T-helper 1 cell (primary cell): ENCODE measurements around the gene MRPS22.
A peak's percentile ranks its signal among the peaks of the same experiment; 100 is the strongest.
"Not testable (repeated sequence)": the region's sequence is repeated elsewhere in the genome, so short reads cannot be mapped to it uniquely, and the experiment has no call there.

Source experiments
- DNase-seq, 5 donors: peaks; one replicate each; pipeline ENCODE4 v3.0.0-alpha.2; 2012 to 2020

The MRPS22 gene

GRCh38 chr3:139339219-139339906 lies 4.5 kb upstream of the MRPS22 start:
- no peak for DNase-seq

DNA sequence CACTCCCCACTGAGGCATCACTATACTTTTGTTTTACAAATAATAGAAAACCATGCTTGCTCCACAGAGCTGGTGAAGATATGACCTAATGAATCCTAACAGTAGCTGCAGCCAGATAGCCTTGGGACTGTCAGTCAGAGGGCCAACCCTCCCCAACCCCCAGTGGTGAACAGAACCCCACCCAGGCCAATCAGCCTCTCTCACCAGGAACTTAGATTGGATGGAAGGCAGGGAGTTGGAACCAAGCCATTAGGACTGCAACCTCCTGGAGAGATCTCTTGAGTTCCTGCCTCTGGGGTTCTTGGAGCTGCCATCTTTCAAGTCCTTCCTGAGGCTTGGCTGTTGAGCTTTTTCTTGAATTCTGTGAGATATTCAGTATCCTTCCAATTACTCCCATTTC lies 3.0 kb upstream of the MRPS22 start:
- no peak for DNase-seq

GRCh38 chr3:139342054-139342453 lies 1.8 kb upstream of the MRPS22 start:
- no peak for DNase-seq

- DNase-seq = no peak
These were observed 3.0 kb downstream of the MRPS22 start for GRCh38 chr3:139346771-139347170.

DNA sequence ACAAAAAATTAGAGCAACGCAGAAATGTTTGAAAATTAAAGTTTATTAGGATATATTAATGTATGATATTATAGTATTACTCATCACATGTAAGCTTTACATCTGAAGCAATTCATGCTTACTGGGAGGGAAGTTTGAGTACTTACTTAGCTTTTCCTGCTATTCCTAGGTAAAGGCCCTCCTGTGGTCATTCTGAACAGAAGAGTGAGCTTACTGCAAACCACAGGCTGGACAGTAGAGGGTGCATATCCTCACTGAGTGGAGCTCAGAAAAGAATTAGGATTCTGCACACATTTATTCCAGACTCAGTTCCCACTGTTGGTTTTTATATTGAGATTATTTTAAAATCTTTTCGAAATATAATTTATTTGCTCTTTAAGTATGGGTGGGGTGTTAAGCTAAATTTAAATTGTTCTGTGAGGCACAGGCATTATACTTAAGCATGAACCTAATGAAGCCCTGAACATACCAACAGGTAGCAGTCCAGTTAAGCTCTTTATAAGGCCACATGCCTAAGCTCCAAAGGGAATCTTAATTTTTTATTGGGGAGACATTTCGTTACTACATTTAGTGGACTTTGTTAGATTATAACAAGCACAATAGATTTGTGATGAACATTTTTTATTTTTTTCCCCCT lies 10.2 kb downstream of the MRPS22 start:
- DNase-seq = no peak

GRCh38 chr3:139354661-139355060 lies 10.8 kb downstream of the MRPS22 start:
- no peak for DNase-seq

GRCh38 chr3:139355476-139355875 lies 11.7 kb downstream of the MRPS22 start:
- DNase-seq = no peak

GRCh38 chr3:139355891-139356290 lies 12.1 kb downstream of the MRPS22 start:
- DNase-seq = no peak

DNA sequence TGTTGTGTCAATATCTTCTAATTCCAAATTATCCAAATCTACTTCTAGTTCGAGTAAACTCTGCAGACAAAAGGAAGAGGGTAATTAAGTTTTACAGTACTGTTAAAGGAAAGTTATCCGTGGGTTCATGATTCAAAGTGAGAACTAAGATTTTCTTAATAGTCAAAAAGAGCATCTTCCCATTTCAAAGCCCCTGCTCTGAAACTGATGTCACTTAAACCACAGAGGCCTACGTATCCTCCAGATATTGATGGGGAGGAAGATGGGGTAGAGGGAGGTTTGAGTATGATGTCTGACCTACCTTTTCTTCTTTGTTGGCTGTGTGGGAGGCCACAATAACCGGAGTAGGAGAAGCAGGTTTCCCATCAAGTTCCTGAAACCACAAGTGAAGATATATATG lies 14.1 kb downstream of the MRPS22 start:
- DNase-seq = peak in 1 of 5 donors; percentile 51

- DNase-seq = no peak
These were observed 15.2 kb downstream of the MRPS22 start for GRCh38 chr3:139358841-139359562.

GRCh38 chr3:139361276-139361675 lies 17.5 kb downstream of the MRPS22 start:
- DNase-seq = no peak

DNA sequence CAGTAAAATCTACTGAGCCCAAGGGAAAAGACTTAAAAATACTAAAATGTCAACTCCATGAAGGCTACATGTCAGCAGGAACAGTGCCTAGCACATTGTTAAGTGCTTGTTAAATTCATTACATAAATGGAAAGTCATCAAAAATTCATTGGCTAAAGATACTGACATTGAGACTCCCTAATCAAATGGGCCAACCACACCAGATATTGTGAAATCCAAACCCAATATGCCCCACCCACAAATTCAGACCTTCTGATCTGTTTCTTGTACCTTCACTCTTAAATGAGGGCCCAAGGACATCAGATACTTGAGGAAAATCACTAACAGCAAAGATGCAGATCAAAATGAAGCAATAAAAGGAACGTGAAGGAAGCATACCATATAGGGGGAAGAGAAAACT lies 20.7 kb downstream of the MRPS22 start:
- no peak for DNase-seq

DNA sequence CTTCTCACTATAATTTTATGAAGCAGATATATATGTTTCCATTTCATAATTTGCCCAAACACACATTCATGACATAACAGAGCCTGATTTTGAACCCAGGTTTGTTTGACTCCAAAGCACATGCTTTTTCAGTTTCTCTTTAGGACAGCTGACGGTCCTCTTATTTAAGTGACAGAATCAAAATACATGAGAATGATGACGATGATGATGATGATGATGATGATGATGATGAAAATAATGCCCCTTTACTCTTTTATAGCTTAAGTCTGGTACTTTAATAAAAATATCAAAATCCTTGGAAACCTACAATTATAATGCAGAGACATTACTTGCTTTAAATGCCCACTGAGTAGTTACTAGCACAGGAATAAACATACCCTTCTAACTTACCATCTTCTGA lies 30.3 kb downstream of the MRPS22 start:
- no peak for DNase-seq

- no peak for DNase-seq
These were observed 33.6 kb downstream of the MRPS22 start for GRCh38 chr3:139377378-139377777.

DNA sequence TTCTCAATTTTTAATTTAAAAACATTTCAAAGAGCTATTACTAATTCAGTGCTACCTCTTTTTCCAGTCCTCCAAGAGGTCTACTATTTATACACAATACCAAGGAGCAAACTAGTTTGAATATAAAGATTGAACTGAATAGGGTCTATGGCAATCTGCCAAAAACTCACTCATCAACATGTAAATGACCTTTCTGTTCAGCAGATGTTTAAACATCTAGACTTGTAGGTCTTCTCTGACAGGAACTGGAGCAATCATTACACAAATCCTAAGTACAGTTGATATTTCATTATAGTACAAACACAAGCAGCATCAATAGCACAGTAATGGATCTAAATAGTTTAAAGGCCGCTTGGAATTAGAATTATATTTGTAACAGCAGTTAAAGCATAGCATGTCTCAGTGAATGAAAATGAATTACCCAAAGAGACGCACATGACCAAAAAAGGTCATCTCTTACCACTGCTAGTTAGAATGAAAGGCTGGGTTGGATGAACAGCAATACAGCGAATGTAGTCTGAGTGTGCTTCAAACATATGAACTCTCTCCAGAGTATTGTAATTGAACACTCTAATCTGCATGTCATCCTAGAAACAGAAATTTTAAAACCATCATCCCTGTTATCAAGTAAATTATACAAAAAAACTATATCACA lies 34.9 kb downstream of the MRPS22 start:
- DNase-seq = no peak

DNA sequence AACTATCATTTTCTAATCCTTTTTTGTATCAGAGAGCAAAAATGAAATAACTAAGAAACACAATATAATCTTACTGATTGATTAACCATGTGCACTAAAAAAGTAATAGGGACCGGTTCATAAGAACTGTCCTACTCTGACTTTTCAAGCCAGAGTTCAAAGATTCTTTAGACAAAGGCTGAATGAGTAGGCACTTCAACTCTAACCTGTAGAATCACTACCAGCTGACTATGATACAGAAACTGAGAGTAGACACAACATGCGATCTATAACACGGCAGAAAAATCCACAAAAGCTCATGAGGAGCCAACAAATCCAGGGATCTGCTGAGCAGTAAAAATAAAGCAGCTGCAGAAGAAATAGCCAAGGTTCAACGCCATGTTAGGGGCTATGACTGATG lies 36.8 kb downstream of the MRPS22 start:
- no peak for DNase-seq

DNA sequence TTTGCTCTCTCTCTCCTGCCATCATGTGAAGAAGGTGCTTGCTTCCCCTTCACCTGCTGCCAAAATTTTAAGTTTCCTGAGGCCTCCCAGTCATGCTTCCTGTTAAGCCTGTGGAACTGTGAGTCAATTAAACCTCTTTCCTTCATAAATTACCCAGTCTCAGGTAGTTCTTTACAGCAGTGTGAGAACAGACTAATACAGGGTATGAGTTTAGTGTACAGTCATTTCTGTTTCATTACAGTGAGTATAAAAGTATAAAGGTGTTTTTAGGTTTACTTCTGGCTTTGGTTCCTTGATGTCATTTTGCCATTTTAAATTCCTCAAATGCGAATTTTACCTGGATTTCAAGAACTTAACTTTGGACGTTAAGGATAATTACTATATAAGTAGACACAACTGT lies 38.5 kb downstream of the MRPS22 start:
- DNase-seq = not testable (repeated sequence)

- no peak for DNase-seq
These were observed 44.3 kb downstream of the MRPS22 start for GRCh38 chr3:139388077-139388476.

- DNase-seq = no peak
These were observed 45.2 kb downstream of the MRPS22 start for GRCh38 chr3:139388821-139389551.

- DNase-seq = peak; percentile 88 to 96 (median 93)
These were observed 45.9 kb downstream of the MRPS22 start, which contains the start of gene COPB2 for GRCh38 chr3:139389552-139390368. Gene COPB2 (minus strand): TSS chr3:139389647. CDS start chr3:139389550, 97 bp downstream.

DNA sequence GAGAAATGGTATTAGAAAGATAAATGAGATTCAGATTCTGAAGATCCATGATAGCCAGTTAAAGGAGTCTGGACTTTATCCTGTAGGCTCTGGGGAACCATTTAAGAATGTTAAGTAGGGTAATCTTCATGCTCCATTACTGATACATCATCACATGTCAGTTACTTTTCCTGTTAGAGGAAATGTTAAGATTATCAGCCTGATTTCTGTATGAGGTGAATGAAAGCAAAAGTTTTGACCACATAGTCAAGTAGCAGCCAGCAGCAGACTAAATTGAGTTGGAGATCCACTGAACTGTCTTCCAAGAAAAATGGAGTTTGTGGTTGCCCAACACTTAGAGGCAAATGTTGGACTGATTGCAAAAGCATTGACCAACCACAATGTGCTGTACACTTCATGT lies 50.3 kb downstream of the MRPS22 start:
- no peak for DNase-seq

DNA sequence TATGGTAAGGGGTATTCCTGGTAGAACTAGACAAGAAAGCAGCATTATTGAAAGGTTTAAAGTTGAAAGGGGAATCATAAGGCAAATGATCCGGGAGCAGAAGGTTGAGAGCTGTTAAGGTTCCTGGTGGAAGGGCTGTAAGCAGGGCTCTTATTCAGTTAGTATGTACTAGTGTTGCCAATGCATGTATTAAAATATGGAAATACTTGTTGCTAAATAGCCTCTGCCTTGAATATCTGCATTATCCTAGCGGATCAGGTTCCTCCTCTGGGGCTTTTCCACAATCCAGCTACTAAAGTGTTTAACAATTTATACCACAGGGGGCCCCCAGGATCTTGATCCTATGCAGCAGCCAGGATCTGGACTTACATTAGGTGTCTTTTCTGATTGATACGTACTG lies 52.9 kb downstream of the MRPS22 start:
- DNase-seq = no peak
